Keratinocyte (primary cell): ENCODE results near the gene SH3PXD2A. TPM values are rescaled to one million over a fixed set of nuclear protein-coding genes. Genes with fewer than 3 reads are reported as not detected.

ENCODE experiments used
- DNase-seq: peaks from one replicate; pipeline ENCODE4 v3.0.0-alpha.2; 2011; ENCODE audit warnings: low read depth, missing footprints, low spot score
- FAIRE-seq: peaks from 2 replicates; lab custom pipeline; 2011; peaks lifted over from hg19 to GRCh38; lab: Jason Lieb, UNC
- H2AFZ ChIP-seq: 2 replicates; pipeline ENCODE4 v1.6.0; 2012; ENCODE audit warnings: low read length, control low read depth, inconsistent platforms; ENCODE audit not compliant: control insufficient read depth
- H3K27ac ChIP-seq: 2 replicates; pipeline ENCODE4 v1.5.1; 2011; ENCODE audit warnings: low read length; ENCODE audit not compliant: control insufficient read depth, insufficient read depth
- H3K27me3 ChIP-seq: 3 replicates; pipeline ENCODE4 v1.6.0; 2011; ENCODE audit warnings: low read length; ENCODE audit not compliant: control insufficient read depth, insufficient read depth; ENCODE audit errors: extremely low read depth
- H3K36me3 ChIP-seq, 2 experiments: 2 replicates in 1 of 2; 3 replicates in 1 of 2; pipeline ENCODE4 v1.5.1; 2011; ENCODE audit warnings: low read length in 2 of 2, mild to moderate bottlenecking in 1 of 2; ENCODE audit not compliant: control insufficient read depth in 2 of 2, insufficient read depth in 2 of 2; ENCODE audit errors: extremely low read depth in 1 of 2
- H3K4me1 ChIP-seq: 3 replicates; pipeline ENCODE4 v1.5.1; 2011; ENCODE audit warnings: low read length; ENCODE audit not compliant: control insufficient read depth, insufficient read depth; ENCODE audit errors: extremely low read depth
- H3K4me2 ChIP-seq: 3 replicates; pipeline ENCODE4 v1.6.0; 2011; ENCODE audit warnings: low read depth, low read length; ENCODE audit not compliant: control insufficient read depth, insufficient read depth; ENCODE audit errors: extremely low read depth
- H3K4me3 ChIP-seq, 3 experiments: fragments of 200-600 bp in 1 of 3; sonication (generic) in 1 of 3; 2 replicates in 2 of 3; 3 replicates in 1 of 3; pipeline ENCODE4 v1.5.1; 2011 to 2016; ENCODE audit warnings: low read length in 3 of 3, mild to moderate bottlenecking in 3 of 3, control low read depth in 2 of 3, inconsistent platforms in 1 of 3, low read depth in 1 of 3, mixed read lengths in 1 of 3, mixed run types in 1 of 3, moderate library complexity in 1 of 3; ENCODE audit not compliant: control insufficient read depth in 2 of 3, insufficient read depth in 2 of 3; ENCODE audit errors: extremely low read depth in 1 of 3
- H3K79me2 ChIP-seq: 2 replicates; pipeline ENCODE4 v1.6.0; 2012; ENCODE audit warnings: low read length; ENCODE audit not compliant: control insufficient read depth, insufficient read depth
- H3K9ac ChIP-seq: 3 replicates; pipeline ENCODE4 v1.6.0; 2011; ENCODE audit warnings: low read length; ENCODE audit not compliant: control insufficient read depth, insufficient read depth; ENCODE audit errors: extremely low read depth
- H3K9me1 ChIP-seq: 3 replicates; pipeline ENCODE4 v1.6.0; 2011; ENCODE audit warnings: low read length; ENCODE audit not compliant: control insufficient read depth, insufficient read depth; ENCODE audit errors: extremely low read depth
- H3K9me3 ChIP-seq: 2 replicates; pipeline ENCODE4 v1.5.1; 2012; ENCODE audit warnings: low read depth, low read length; ENCODE audit not compliant: control insufficient read depth
- H4K20me1 ChIP-seq: 3 replicates; pipeline ENCODE4 v1.6.0; 2011; ENCODE audit warnings: low read length; ENCODE audit not compliant: control insufficient read depth, insufficient read depth; ENCODE audit errors: extremely low read depth
- EZH2 ChIP-seq: IDR thresholded peaks from one replicate; pipeline ENCODE4 v1.6.1; 2012; ENCODE audit warnings: inconsistent platforms, mild to moderate bottlenecking, low read length, moderate library complexity
- dilution Hi-C: fragments of 300-500 bp; cut with MboI; formaldehyde crosslinking; loops from one replicate; pipeline ENCODE4 v1.7.0; 2020; ENCODE audit warnings: low sequenced_read_pairs; ENCODE audit not compliant: extremely low pct_ligation_motif_present
- polyA plus RNA-seq, 5 experiments: library from polyadenylated mRNA; depleted of rRNA in 3 of 5; stranded (reverse) in 3 of 5; stranded (forward) in 1 of 5; unstranded in 1 of 5; fragments of >200 nt; gene quantifications; 1 replicate in 1 of 5; 2 replicates in 3 of 5; 3 replicates in 1 of 5; pipeline versions ENCODE4 v1.2.1 to v1.2.3, GENCODE V29; 2011 to 2012; ENCODE audit warnings: missing spikeins in 2 of 5, low read depth in 1 of 5, low replicate concordance in 1 of 5
- TF ChIP-seq, protein P1 (sequence below), 3 experiments: IDR thresholded peaks in 1 of 3; conservative IDR thresholded peaks in 1 of 3; optimal IDR thresholded peaks in 1 of 3; 2 replicates in 2 of 3; 3 replicates in 1 of 3; pipeline versions ENCODE3 to v1.5.1; 2011; ENCODE audit warnings: low read length in 3 of 3, mild to moderate bottlenecking in 3 of 3, moderate library complexity in 2 of 3, control low read depth in 1 of 3, inconsistent platforms in 1 of 3; ENCODE audit not compliant: insufficient read depth in 2 of 3; ENCODE audit errors: extremely low read depth in 1 of 3

Gene SH3PXD2A
- polyA plus RNA-seq, 1 donor (not counting 4 experiments of a cell fraction or from before 2014, with no cell fraction given), result 33.9 TPM

DNA sequence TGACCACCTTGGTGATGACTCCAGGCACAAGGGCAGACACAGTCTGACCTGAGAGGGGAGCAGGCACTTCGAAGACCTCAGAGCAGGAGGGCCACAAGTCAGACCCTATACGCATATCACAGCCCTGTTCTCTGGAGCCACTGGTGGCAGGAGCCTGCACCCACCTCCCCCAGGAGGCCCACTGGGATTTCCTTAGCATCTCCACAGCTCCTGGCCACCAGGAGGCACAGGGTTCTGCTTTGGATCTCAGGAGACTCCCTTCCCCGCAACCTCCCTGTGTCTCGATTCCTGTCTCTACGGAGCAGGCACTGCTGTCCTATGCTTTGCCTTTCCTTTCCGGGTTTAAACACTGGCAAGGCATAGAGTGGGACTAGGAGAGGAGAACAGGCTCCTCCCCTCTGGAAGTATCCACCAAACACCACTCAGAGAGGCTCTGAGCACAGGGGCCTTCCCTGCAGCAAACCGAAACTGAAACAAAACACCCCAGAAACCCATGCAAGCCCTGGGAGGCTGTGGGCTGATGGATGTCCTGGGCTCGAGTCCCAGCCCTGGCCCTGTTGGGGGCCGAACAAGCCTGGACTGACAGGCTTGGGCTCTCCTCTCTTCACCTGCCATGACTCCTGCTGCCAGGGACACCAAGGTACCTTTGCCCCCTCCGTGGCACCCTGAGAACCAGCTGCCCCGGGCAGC lies 195.6 kb downstream of the SH3PXD2A start:
- Histone ChIP-seq H3K79me2 (peaks cover 59% of the 10 kb centered on the region), H3K9me1 (no peaks in the 10 kb centered on the region), H3K4me2 (peak overlapping the region; percentile 13), H3K9me3 (no peaks in the 10 kb centered on the region), H3K4me3 (no peak overlapping the region), H3K27ac (no peak overlapping the region), H2AFZ (no peak overlapping the region), H4K20me1 (peaks cover 5% of the 10 kb centered on the region), H3K27me3 (no peaks in the 10 kb centered on the region), H3K36me3 (peaks cover 40 to 58% of the 10 kb centered on the region in 2 experiments), H3K4me1 (peaks cover 25% of the 10 kb centered on the region), H3K9ac (no peak overlapping the region)
- dilution Hi-C loops, result no loop called here
- FAIRE-seq, result no peak
- TF ChIP-seq, protein P1, sequence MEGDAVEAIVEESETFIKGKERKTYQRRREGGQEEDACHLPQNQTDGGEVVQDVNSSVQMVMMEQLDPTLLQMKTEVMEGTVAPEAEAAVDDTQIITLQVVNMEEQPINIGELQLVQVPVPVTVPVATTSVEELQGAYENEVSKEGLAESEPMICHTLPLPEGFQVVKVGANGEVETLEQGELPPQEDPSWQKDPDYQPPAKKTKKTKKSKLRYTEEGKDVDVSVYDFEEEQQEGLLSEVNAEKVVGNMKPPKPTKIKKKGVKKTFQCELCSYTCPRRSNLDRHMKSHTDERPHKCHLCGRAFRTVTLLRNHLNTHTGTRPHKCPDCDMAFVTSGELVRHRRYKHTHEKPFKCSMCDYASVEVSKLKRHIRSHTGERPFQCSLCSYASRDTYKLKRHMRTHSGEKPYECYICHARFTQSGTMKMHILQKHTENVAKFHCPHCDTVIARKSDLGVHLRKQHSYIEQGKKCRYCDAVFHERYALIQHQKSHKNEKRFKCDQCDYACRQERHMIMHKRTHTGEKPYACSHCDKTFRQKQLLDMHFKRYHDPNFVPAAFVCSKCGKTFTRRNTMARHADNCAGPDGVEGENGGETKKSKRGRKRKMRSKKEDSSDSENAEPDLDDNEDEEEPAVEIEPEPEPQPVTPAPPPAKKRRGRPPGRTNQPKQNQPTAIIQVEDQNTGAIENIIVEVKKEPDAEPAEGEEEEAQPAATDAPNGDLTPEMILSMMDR (optimal IDR thresholded peaks at IDR 0.05 in 1 of 3, IDR thresholded peaks at IDR 0.05 in 1 of 3, conservative IDR thresholded peaks at IDR 0.05 in 1 of 3; ENCODE audit: extremely low read depth in 1 of 3, insufficient read depth in 2 of 3, low read length in 3 of 3), result peak in 1 of 3 experiments; percentile 8
- TF ChIP-seq EZH2, result no peak
- DNase-seq, result no peak

DNA sequence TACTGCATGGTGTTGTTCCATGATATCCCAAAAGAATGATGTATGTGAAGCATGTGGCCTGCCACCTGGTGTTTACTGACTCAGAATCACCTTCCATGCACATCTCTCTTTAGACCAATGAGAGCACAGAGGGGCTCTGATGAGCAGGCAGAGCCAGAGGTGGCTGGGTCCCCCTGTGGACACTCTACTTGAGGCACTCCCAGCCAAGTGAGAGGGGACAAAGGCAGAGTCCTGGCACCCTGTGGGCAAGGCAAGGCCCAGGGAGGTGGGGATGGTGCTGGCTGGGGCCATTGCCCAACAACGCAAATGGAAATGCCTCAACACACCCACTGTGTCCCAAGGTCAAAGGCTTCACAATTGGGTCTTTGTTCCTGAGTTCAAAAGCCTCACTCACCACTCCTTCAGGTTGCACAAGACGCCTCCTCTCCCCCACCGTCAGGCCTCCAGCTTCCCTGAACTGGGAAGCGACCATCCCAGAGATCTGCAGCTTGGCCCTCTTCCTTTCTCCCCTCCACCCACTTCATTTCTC lies 197.3 kb downstream of the SH3PXD2A start:
- Histone ChIP-seq H3K9me3 (no peaks in the 10 kb centered on the region), H3K36me3 (peaks cover 45 to 52% of the 10 kb centered on the region in 2 experiments), H3K4me1 (peaks cover 30% of the 10 kb centered on the region), H4K20me1 (peaks cover 16% of the 10 kb centered on the region), H3K4me3 (no peak overlapping the region), H3K27ac (no peak overlapping the region), H3K79me2 (peaks cover 65% of the 10 kb centered on the region), H3K9me1 (no peaks in the 10 kb centered on the region), H3K4me2 (no peak overlapping the region), H3K9ac (no peak overlapping the region), H3K27me3 (no peaks in the 10 kb centered on the region), H2AFZ (no peak overlapping the region)
- dilution Hi-C loops, result no loop called here
- DNase-seq (no peak), FAIRE-seq (no peak)
- no peak for TF ChIP-seq EZH2
- TF ChIP-seq, protein P1 (optimal IDR thresholded peaks at IDR 0.05 in 1 of 3, IDR thresholded peaks at IDR 0.05 in 1 of 3, conservative IDR thresholded peaks at IDR 0.05 in 1 of 3; ENCODE audit: extremely low read depth in 1 of 3, insufficient read depth in 2 of 3, low read length in 3 of 3), result no peak
